Sigmoid colon (tissue), 7 donors: Measurements from ENCODE around the gene ECT2. TPM values are rescaled to one million over a fixed set of nuclear protein-coding genes. Genes with fewer than 3 reads are reported as not detected.

Experiments
- DNase-seq: peaks from one replicate; pipeline ENCODE4 v3.0.0-alpha.2; 2019
- H3K27ac ChIP-seq, 4 donors: fragments of 200-600 bp; sonication (generic); one replicate each; pipeline ENCODE4 v1.5.1; 2016 to 2019; ENCODE audit warnings: mild to moderate bottlenecking in 1 of 4
- H3K27me3 ChIP-seq, 3 donors: fragments of 200-600 bp; sonication (generic); one replicate each; pipeline ENCODE4 v1.5.1; 2019; ENCODE audit warnings: mild to moderate bottlenecking in 1 of 3
- H3K36me3 ChIP-seq, 4 donors: fragments of 200-600 bp; sonication (generic); one replicate each; pipeline ENCODE4 v1.5.1; 2016 to 2019
- H3K4me1 ChIP-seq, 4 donors: fragments of 200-600 bp; sonication (generic); one replicate each; pipeline ENCODE4 v1.5.1; 2017 to 2019
- H3K4me3 ChIP-seq, 4 donors: fragments of 200-600 bp; sonication (generic); one replicate each; pipeline ENCODE4 v1.5.1; 2017 to 2019; ENCODE audit warnings: mild to moderate bottlenecking in 2 of 4, moderate library complexity in 1 of 4
- H3K9me3 ChIP-seq, 4 donors: fragments of 200-600 bp in 3 of 4; sonication (generic) in 3 of 4; one replicate each; pipeline versions ENCODE4 v1.5.1 to v1.6.1; 2013 to 2019
- CTCF ChIP-seq, 4 experiments: fragments of 450-650 bp in 3 of 4; fragments of 200-600 bp in 1 of 4; IDR thresholded peaks; one replicate each; pipeline ENCODE4 v1.5.1; 2016 to 2019; ENCODE audit warnings: antibody characterized with exemption in 4 of 4, mild to moderate bottlenecking in 3 of 4, moderate library complexity in 2 of 4
- EP300 ChIP-seq, 4 donors: sonication (generic); formaldehyde crosslinking; IDR thresholded peaks; one replicate each; pipeline ENCODE4 v1.6.1; 2017; ENCODE audit warnings: antibody characterized with exemption in 4 of 4
- POLR2A ChIP-seq, 2 donors: fragments of 450-650 bp; IDR thresholded peaks; one replicate each; pipeline ENCODE4 v1.6.1; 2016; ENCODE audit warnings: antibody characterized with exemption in 2 of 2, mild to moderate bottlenecking in 2 of 2, moderate library complexity in 2 of 2
- POLR2AphosphoS5 ChIP-seq, 4 donors: sonication (generic); formaldehyde crosslinking; IDR thresholded peaks; one replicate each; pipeline ENCODE4 v1.6.1; 2017; ENCODE audit warnings: antibody characterized with exemption in 4 of 4
- WGBS, 2 donors: extraction: QIAGEN DNeasy Blood & Tissue Kit; methylation state at CpG; one replicate each; pipeline ENCODE4 v1.1.7; 2013; 5-methylcytosine and 5-hydroxymethylcytosine counted together
- intact Hi-C: fragments of 100-400 bp; cut with DNase I; formaldehyde crosslinking; loops from one replicate; pipeline ENCODE4 v1.15.1; 2023
- polyA plus RNA-seq, 3 donors: library from polyadenylated mRNA; stranded (reverse); fragments of 200-250 nt; gene quantifications; one replicate each; pipeline ENCODE4 v1.2.3, GENCODE V29; 2013
- small RNA-seq, 3 donors: library from RNA; depleted of rRNA; stranded (forward); fragments of <200 nt; gene quantifications; one replicate each; pipeline ENCODE3, GENCODE V24; 2016
- total RNA-seq, 4 donors: library from RNA; depleted of rRNA; stranded (reverse); fragments of >200 nt; gene quantifications; one replicate each; pipeline ENCODE4 v1.1.0, GENCODE V29; 2016
- donor health status: healthy with polysubstance abuse.
- donor health status: Bipolar disorder and iron deficiency.
- donor health status: healthy.

Gene ECT2
- total and polyA plus RNA-seq, 7 donors = 3.3 to 21.9 (median 9.7) TPM

- 51 to 55% methylated on average over 3 of the region's 3 CpGs for WGBS, 2 donors
- Histone ChIP-seq H3K9me3 (no peaks in the 10 kb centered on the region), H3K27ac (no peak overlapping the region), H3K36me3 (no peaks in the 10 kb centered on the region), H3K4me3 (no peak overlapping the region), H3K4me1 (peaks cover 0 to 9% (median 5%) of the 10 kb centered on the region in 4 donors), H3K27me3 (no peaks in the 10 kb centered on the region)
- TF ChIP-seq CTCF (IDR thresholded peaks at IDR 0.05) = no peak
- TF ChIP-seq POLR2AphosphoS5 (IDR thresholded peaks at IDR 0.05) = no peak
- TF ChIP-seq EP300 (IDR thresholded peaks at IDR 0.05) = no peak
- TF ChIP-seq POLR2A (IDR thresholded peaks at IDR 0.05) = no peak
- intact Hi-C loops = no loop called here
- DNase-seq = no peak
Observed at GRCh38 chr3:172869784-172870518, 119.4 kb downstream of the ECT2 start.

Small RNA genes within 50 kb of the gene (small RNA-seq; reads per million reads assigned to genes)
- gene AC108667.1 = 0 reads per million in 3 donors
- 0 reads per million in 3 donors for gene RF00139
- 0 reads per million in 3 donors for gene RNU4-4P
- gene RNU6-547P = 0 reads per million in 3 donors

Other genes starting within 250 kb of the ECT2 start
- 10 to 100 TPM; 17.9 to 36.4 (median 29.9) TPM for gene TNFSF10, start 227.3 kb upstream of the ECT2 start, total RNA-seq
- 10 to 100 TPM; 37.8 to 76.8 (median 51.1) TPM for gene TNFSF10, start 227.3 kb upstream of the ECT2 start, polyA plus RNA-seq
- 1 to 10 TPM; 1.6 to 3.6 (median 2.4) TPM for gene NCEH1, start 39.7 kb upstream of the ECT2 start, total RNA-seq
- 10 to 100 TPM in 2 of 3 donors, 1 to 10 TPM in 1; 3.0 to 12.8 (median 12.0) TPM for gene NCEH1, start 39.7 kb upstream of the ECT2 start, polyA plus RNA-seq